Ovary (tissue), 3 donors: ENCODE results near the gene RAD21L1.

Experiments
- CTCF ChIP-seq, 3 donors: fragments of 450-650 bp in 2 of 3; fragments of 200-600 bp in 1 of 3; IDR thresholded peaks; one replicate each; pipeline versions ENCODE4 v1.5.1 to v1.8.0; 2016 to 2022; ENCODE audit warnings: antibody characterized with exemption in 3 of 3, mild to moderate bottlenecking in 1 of 3
- EP300 ChIP-seq: sonication (generic); formaldehyde crosslinking; IDR thresholded peaks from one replicate; pipeline ENCODE4 v1.6.1; 2017; ENCODE audit warnings: antibody characterized with exemption
- donor health status: DM: no; HTN: no; CAD: no.

DNA sequence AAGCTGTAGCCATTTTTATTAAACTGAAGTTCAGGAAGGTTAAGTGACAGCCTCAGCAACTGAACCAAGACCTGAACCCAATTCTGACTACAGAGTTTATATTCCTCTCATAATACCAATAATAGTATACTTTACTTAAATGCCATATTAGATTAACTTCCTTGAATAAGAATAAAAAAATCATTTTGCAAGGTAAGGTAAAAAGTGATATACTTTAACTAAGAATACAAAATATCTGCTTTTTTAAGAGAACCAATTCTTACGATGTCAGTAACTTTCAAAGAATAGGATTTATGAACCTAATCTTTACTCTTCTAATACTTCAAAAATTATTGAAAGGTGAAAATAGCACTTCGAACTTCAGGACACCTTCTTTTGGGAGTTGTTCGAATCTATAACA lies 3.7 kb downstream of the RAD21L1 start:
- TF ChIP-seq CTCF (IDR thresholded peaks at IDR 0.05), result no peak
- TF ChIP-seq EP300, result no peak
